ENCODE data around the gene RASGRP2.

The RASGRP2 gene

GRCh38 chr11:64687204-64687603 lies 56.7 kb downstream of the RASGRP2 start:
- Histone ChIP-seq H3K4me3 (ENCODE audit: low read depth, low read length) (no peak overlapping the region), H3K27me3 (ENCODE audit: control insufficient read depth, insufficient read depth, low read length) (no peaks in the 10 kb centered on the region), H3K9ac (ENCODE audit: low read depth, low read length) (no peak overlapping the region), H3K36me3 (ENCODE audit: control insufficient read depth, insufficient read depth, low read length) (no peaks in the 10 kb centered on the region), H3K4me1 (ENCODE audit: control insufficient read depth, insufficient read depth, low read length) (no peaks in the 10 kb centered on the region), H3K9me3 (ENCODE audit: control insufficient read depth, insufficient read depth, low read length) (no peaks in the 10 kb centered on the region), H3K27ac (ENCODE audit: low read depth, low read length) (no peak overlapping the region)

- H3K9me3 ChIP-seq (ENCODE audit: control insufficient read depth, insufficient read depth, low read length) = no peaks in the 10 kb centered on the region
- no peak overlapping the region for H3K4me3 ChIP-seq (ENCODE audit: low read depth, low read length)
- H3K4me1 ChIP-seq (ENCODE audit: control insufficient read depth, insufficient read depth, low read length) = no peaks in the 10 kb centered on the region
- H3K36me3 ChIP-seq (ENCODE audit: control insufficient read depth, insufficient read depth, low read length) = no peaks in the 10 kb centered on the region
- H3K27me3 ChIP-seq (ENCODE audit: control insufficient read depth, insufficient read depth, low read length) = no peaks in the 10 kb centered on the region
- no peak overlapping the region for H3K27ac ChIP-seq (ENCODE audit: low read depth, low read length)
- no peak overlapping the region for H3K9ac ChIP-seq (ENCODE audit: low read depth, low read length)
Measured at GRCh38 chr11:64686466-64687170, 57.3 kb downstream of the RASGRP2 start.

DNA sequence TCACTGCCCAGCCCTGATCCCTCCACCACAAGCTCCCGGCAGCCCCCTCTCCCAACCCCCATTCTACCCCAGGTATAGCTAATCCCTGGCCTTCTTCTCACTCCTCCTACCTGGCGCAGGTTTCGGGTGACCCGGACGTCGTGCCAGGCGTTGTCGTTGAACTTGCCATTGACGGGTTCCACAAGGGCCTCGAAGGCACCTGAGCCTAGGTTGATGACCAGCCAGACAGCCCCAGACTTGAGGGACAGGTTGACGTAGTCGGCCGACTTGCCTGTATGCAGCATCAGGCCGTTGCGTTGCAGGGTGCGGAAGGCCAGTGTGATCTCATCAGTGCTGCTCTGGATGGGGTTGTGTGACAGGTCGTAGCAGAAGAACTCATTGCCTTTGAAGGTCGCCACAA lies 58.4 kb downstream of the RASGRP2 start:
- Histone ChIP-seq H3K36me3 (ENCODE audit: control insufficient read depth, insufficient read depth, low read length) (no peaks in the 10 kb centered on the region), H3K4me1 (ENCODE audit: control insufficient read depth, insufficient read depth, low read length) (no peaks in the 10 kb centered on the region), H3K27me3 (ENCODE audit: control insufficient read depth, insufficient read depth, low read length) (no peaks in the 10 kb centered on the region), H3K9ac (ENCODE audit: low read depth, low read length) (no peak overlapping the region), H3K4me3 (ENCODE audit: low read depth, low read length) (no peak overlapping the region), H3K27ac (ENCODE audit: low read depth, low read length) (no peak overlapping the region), H3K9me3 (ENCODE audit: control insufficient read depth, insufficient read depth, low read length) (no peaks in the 10 kb centered on the region)

- Histone ChIP-seq H3K4me3 (ENCODE audit: low read depth, low read length) (no peak overlapping the region), H3K9ac (ENCODE audit: low read depth, low read length) (no peak overlapping the region), H3K36me3 (ENCODE audit: control insufficient read depth, insufficient read depth, low read length) (no peaks in the 10 kb centered on the region), H3K9me3 (ENCODE audit: control insufficient read depth, insufficient read depth, low read length) (no peaks in the 10 kb centered on the region), H3K4me1 (ENCODE audit: control insufficient read depth, insufficient read depth, low read length) (no peaks in the 10 kb centered on the region), H3K27ac (ENCODE audit: low read depth, low read length) (no peak overlapping the region), H3K27me3 (ENCODE audit: control insufficient read depth, insufficient read depth, low read length) (no peaks in the 10 kb centered on the region)
Measured at GRCh38 chr11:64684357-64684756, 59.6 kb downstream of the RASGRP2 start.

DNA sequence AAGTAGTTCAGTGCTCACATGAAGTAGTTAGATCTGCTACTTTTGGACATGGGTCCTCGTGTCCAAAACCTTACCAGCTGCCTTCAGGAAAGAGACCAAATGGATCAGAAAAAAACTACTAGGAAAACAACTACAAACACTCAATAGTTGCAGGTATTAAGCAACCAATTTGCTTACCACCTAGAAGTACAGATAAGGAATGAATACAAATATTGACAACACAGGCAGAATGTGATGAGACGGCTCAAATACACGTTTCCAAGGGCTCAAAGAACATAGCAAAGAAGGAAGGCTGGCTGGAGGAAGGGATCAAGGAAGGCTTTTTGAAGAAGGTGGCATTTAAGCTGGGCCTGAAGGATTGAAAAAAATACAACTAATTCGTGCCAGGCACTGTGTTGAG lies 62.8 kb downstream of the RASGRP2 start:
- Histone ChIP-seq H3K9me3 (ENCODE audit: control insufficient read depth, insufficient read depth, low read length) (no peaks in the 10 kb centered on the region), H3K36me3 (ENCODE audit: control insufficient read depth, insufficient read depth, low read length) (no peaks in the 10 kb centered on the region), H3K27ac (ENCODE audit: low read depth, low read length) (no peak overlapping the region), H3K4me3 (ENCODE audit: low read depth, low read length) (no peak overlapping the region), H3K9ac (ENCODE audit: low read depth, low read length) (no peak overlapping the region), H3K4me1 (ENCODE audit: control insufficient read depth, insufficient read depth, low read length) (no peaks in the 10 kb centered on the region), H3K27me3 (ENCODE audit: control insufficient read depth, insufficient read depth, low read length) (peaks cover 3% of the 10 kb centered on the region)

- no peak overlapping the region for H3K4me3 ChIP-seq (ENCODE audit: low read depth, low read length)
- no peak overlapping the region for H3K27ac ChIP-seq (ENCODE audit: low read depth, low read length)
- H3K9me3 ChIP-seq (ENCODE audit: control insufficient read depth, insufficient read depth, low read length) = no peaks in the 10 kb centered on the region
- H3K36me3 ChIP-seq (ENCODE audit: control insufficient read depth, insufficient read depth, low read length) = no peaks in the 10 kb centered on the region
- H3K4me1 ChIP-seq (ENCODE audit: control insufficient read depth, insufficient read depth, low read length) = no peaks in the 10 kb centered on the region
- no peak overlapping the region for H3K9ac ChIP-seq (ENCODE audit: low read depth, low read length)
- H3K27me3 ChIP-seq (ENCODE audit: control insufficient read depth, insufficient read depth, low read length) = peaks cover 3% of the 10 kb centered on the region
Measured at GRCh38 chr11:64679846-64680245, 64.1 kb downstream of the RASGRP2 start.

- Histone ChIP-seq H3K27ac (ENCODE audit: low read depth, low read length) (no peak overlapping the region), H3K9ac (ENCODE audit: low read depth, low read length) (no peak overlapping the region), H3K4me1 (ENCODE audit: control insufficient read depth, insufficient read depth, low read length) (no peaks in the 10 kb centered on the region), H3K27me3 (ENCODE audit: control insufficient read depth, insufficient read depth, low read length) (peaks cover 11% of the 10 kb centered on the region), H3K4me3 (ENCODE audit: low read depth, low read length) (no peak overlapping the region), H3K9me3 (ENCODE audit: control insufficient read depth, insufficient read depth, low read length) (no peaks in the 10 kb centered on the region), H3K36me3 (ENCODE audit: control insufficient read depth, insufficient read depth, low read length) (no peaks in the 10 kb centered on the region)
Measured at GRCh38 chr11:64677441-64678023, 66.4 kb downstream of the RASGRP2 start.

Data from HUES48 (cell line).